SK-N-SH treated with all-trans-retinoic acid at 6 μM for 48 hours (cell line): ENCODE data around the gene ALG3.

ENCODE experiments used
- ESRRG ChIP-seq: fragments of 250-450 bp; sonication (Bioruptor Pico); IDR thresholded peaks from 2 replicates; pipeline ENCODE4 v1.6.1; 2021; ENCODE audit warnings: mild to moderate bottlenecking
- TOX ChIP-seq: fragments of 250-450 bp; sonication (Bioruptor Pico); IDR thresholded peaks from 2 replicates; pipeline ENCODE4 v1.8.0; 2021; ENCODE audit warnings: mild to moderate bottlenecking, moderate library complexity, borderline replicate concordance
- ZFP3 ChIP-seq: fragments of 250-450 bp; sonication (Bioruptor Pico); IDR thresholded peaks from 2 replicates; pipeline ENCODE4 v1.5.0; 2020; ENCODE audit warnings: mild to moderate bottlenecking, moderate library complexity
- ZFP30 ChIP-seq: fragments of 450-650 bp; formaldehyde crosslinking; IDR thresholded peaks from 2 replicates; pipeline ENCODE4 v1.5.0; 2022; ENCODE audit warnings: mild to moderate bottlenecking, moderate library complexity
- TF ChIP-seq, protein P1 (sequence below): fragments of 250-450 bp; sonication (Bioruptor Pico); IDR thresholded peaks from 2 replicates; pipeline ENCODE4 v1.5.1; 2020; ENCODE audit warnings: low read depth, mild to moderate bottlenecking, moderate library complexity
- TF ChIP-seq, protein P2 (sequence below): fragments of 250-450 bp; sonication (Bioruptor Pico); IDR thresholded peaks from 2 replicates; pipeline ENCODE4 v1.8.0; 2020; ENCODE audit warnings: mild to moderate bottlenecking, moderate library complexity, borderline replicate concordance

DNA sequence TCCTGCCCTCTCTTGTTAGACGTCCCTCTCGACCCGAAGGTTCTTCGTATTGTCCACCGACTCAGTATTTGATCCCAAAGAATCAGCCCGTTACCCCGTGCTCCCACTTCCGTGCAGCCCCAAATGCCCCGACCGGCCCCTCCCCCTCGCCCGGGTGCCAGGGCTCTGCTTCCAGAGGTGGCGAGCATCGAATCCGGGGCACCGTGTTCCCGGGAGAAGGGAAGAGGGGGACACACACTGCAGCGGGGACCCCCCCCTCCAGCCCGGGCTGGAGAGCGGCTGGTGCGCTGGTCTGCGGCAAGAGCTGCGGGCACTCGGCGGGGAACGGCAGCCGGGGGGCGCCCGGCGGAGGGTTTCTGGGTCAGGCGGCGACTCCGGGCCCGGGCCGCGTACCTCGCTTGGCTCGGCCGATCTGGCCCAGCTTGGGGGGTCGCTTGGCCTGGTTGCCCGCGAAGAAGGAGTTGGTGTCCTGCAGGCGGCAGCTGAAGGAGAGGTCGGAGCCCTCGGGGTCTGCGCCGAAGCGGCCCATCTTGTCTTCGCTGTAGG lies 12.0 kb upstream of the ALG3 start:
- TF ChIP-seq ESRRG (CRISPR knock-in tag) (no peak), TOX (CRISPR knock-in tag) (no peak), ZFP30 (CRISPR knock-in tag) (no peak), ZFP3 (CRISPR knock-in tag) (no peak)
- TF ChIP-seq, protein P1, sequence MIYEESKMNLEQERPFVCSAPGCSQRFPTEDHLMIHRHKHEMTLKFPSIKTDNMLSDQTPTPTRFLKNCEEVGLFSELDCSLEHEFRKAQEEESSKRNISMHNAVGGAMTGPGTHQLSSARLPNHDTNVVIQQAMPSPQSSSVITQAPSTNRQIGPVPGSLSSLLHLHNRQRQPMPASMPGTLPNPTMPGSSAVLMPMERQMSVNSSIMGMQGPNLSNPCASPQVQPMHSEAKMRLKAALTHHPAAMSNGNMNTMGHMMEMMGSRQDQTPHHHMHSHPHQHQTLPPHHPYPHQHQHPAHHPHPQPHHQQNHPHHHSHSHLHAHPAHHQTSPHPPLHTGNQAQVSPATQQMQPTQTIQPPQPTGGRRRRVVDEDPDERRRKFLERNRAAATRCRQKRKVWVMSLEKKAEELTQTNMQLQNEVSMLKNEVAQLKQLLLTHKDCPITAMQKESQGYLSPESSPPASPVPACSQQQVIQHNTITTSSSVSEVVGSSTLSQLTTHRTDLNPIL (CRISPR knock-in tag) = no peak
- TF ChIP-seq, protein P2, sequence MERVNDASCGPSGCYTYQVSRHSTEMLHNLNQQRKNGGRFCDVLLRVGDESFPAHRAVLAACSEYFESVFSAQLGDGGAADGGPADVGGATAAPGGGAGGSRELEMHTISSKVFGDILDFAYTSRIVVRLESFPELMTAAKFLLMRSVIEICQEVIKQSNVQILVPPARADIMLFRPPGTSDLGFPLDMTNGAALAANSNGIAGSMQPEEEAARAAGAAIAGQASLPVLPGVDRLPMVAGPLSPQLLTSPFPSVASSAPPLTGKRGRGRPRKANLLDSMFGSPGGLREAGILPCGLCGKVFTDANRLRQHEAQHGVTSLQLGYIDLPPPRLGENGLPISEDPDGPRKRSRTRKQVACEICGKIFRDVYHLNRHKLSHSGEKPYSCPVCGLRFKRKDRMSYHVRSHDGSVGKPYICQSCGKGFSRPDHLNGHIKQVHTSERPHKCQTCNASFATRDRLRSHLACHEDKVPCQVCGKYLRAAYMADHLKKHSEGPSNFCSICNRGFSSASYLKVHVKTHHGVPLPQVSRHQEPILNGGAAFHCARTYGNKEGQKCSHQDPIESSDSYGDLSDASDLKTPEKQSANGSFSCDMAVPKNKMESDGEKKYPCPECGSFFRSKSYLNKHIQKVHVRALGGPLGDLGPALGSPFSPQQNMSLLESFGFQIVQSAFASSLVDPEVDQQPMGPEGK (CRISPR knock-in tag) = no peak
